K562 (cell line): ENCODE data around the gene C19orf67. TPM values are rescaled to one million over a fixed set of nuclear protein-coding genes. Genes with fewer than 3 reads are reported as not detected.
A peak's percentile ranks its signal among the peaks of the same experiment; 100 is the strongest.

Experiments used
- ATAC-seq: fragments of 200-7000 bp; cut with Tn5 transposase; 3 replicates; pipeline ENCODE4 v1.9.1; 2020; ENCODE audit warnings: moderate library complexity
- BruUV-seq: library from RNA; stranded (reverse); fragments of 400-500 nt; replicated peaks from 2 replicates; lab custom pipeline; 2021; lab: Mats Ljungman, UMichigan
- CTCF ChIA-PET: fragments of 300-600 bp; formaldehyde crosslinking; extraction: SDS; loops from one replicate; lab custom pipeline; 2021; ENCODE audit warnings: low intra/inter-chr PET ratio; lab: Yijun Ruan, JAX
- POLR2A ChIA-PET: fragments of 300-600, 350-650 bp; sonication (Branson Sonifier 250); formaldehyde crosslinking; extraction: SDS; loops from one replicate; lab custom pipeline; 2021; ENCODE audit warnings: antibody characterized with exemption, inconsistent platforms; lab: Yijun Ruan, JAX
- DNase-seq, 4 experiments: peaks; one replicate each; pipeline versions ENCODE4 v3.0.0 to v3.0.0-alpha.2; 2011 to 2018; ENCODE audit warnings: low spot score in 3 of 4, mixed read lengths in 3 of 4; ENCODE audit errors: extremely low read depth in 1 of 4
- FAIRE-seq: peaks from 2 replicates; lab custom pipeline; 2011; peaks lifted over from hg19 to GRCh38; lab: Jason Lieb, UNC
- H2AFZ ChIP-seq: 2 replicates; pipeline ENCODE4 v1.6.0; 2011; ENCODE audit warnings: low read depth, low read length, control low read depth, inconsistent platforms
- H3K27ac ChIP-seq: fragments of 200-600 bp; 3 replicates; pipeline ENCODE4 v1.8.0; 2011; ENCODE audit warnings: low read depth, mild to moderate bottlenecking, control low read depth, inconsistent platforms, low read length, moderate library complexity, mixed read lengths; ENCODE audit errors: extremely low read depth
- H3K27me3 ChIP-seq, 2 experiments: fragments of 300-600 bp in 1 of 2; 2 replicates in 1 of 2; 3 replicates in 1 of 2; pipeline versions ENCODE4 v1.6.0 to v1.8.0; 2011; ENCODE audit warnings: inconsistent platforms in 2 of 2, low read length in 2 of 2, mild to moderate bottlenecking in 1 of 2, mixed read lengths in 1 of 2, moderate library complexity in 1 of 2; ENCODE audit not compliant: control insufficient read depth in 2 of 2, insufficient read depth in 2 of 2
- H3K36me3 ChIP-seq: fragments of 300-600 bp; 3 replicates; pipeline ENCODE4 v1.8.0; 2011; ENCODE audit warnings: mild to moderate bottlenecking, low read length, inconsistent platforms; ENCODE audit not compliant: control insufficient read depth, insufficient read depth
- H3K4me1 ChIP-seq, 2 experiments: fragments of 200-600 bp in 1 of 2; replicated peaks in 1 of 2; 2 replicates in 1 of 2; 3 replicates in 1 of 2; pipeline versions ENCODE4 v1.5.1 to v1.8.0; 2011; ENCODE audit warnings: inconsistent platforms in 2 of 2, low read length in 2 of 2, mild to moderate bottlenecking in 1 of 2, mixed read lengths in 1 of 2, moderate library complexity in 1 of 2; ENCODE audit not compliant: control insufficient read depth in 2 of 2, insufficient read depth in 2 of 2
- H3K4me2 ChIP-seq: 2 replicates; pipeline ENCODE4 v1.6.1; 2011; ENCODE audit warnings: low read length, control low read depth, inconsistent platforms, mixed read lengths; ENCODE audit not compliant: insufficient read depth
- H3K4me3 ChIP-seq: fragments of 200-600 bp; sonication (generic), shearing (Covaris generic); 2 replicates; pipeline ENCODE4 v1.5.1; 2016; ENCODE audit warnings: control low read depth, inconsistent platforms
- H3K79me2 ChIP-seq: fragments of 200-600 bp; 3 replicates; pipeline ENCODE4 v1.8.0; 2011; ENCODE audit warnings: low read length, inconsistent platforms; ENCODE audit not compliant: control insufficient read depth, insufficient read depth
- H3K9ac ChIP-seq, 2 experiments: 2 replicates each; pipeline versions ENCODE4 v1.6.0 to v1.6.1; 2011; ENCODE audit warnings: low read depth in 2 of 2, low read length in 2 of 2, control low read depth in 1 of 2, inconsistent platforms in 1 of 2, mild to moderate bottlenecking in 1 of 2, mixed read lengths in 1 of 2; ENCODE audit not compliant: insufficient read depth in 1 of 2
- H3K9me1 ChIP-seq: one replicate; pipeline ENCODE4 v1.6.0; 2011; ENCODE audit warnings: inconsistent platforms, mild to moderate bottlenecking, low read length, moderate library complexity; ENCODE audit not compliant: control insufficient read depth, insufficient read depth
- H3K9me3 ChIP-seq: replicated peaks from 2 replicates; pipeline ENCODE4 v1.5.1; 2011; ENCODE audit warnings: low read depth, low read length, inconsistent platforms; ENCODE audit not compliant: control insufficient read depth, insufficient read depth
- H4K20me1 ChIP-seq: replicated peaks from 2 replicates; pipeline ENCODE4 v1.6.1; 2011; ENCODE audit warnings: low read length, inconsistent platforms, mixed read lengths; ENCODE audit not compliant: control insufficient read depth, insufficient read depth
- CHAMP1 ChIP-seq: fragments of 450-650 bp; IDR thresholded peaks from 2 replicates; pipeline ENCODE4 v1.6.1; 2016; ENCODE audit warnings: mild to moderate bottlenecking
- CTCF ChIP-seq, 3 experiments: IDR thresholded peaks in 2 of 3; conservative IDR thresholded peaks in 1 of 3; 2 replicates each; pipeline ENCODE4 v1.5.1; 2011 to 2012; ENCODE audit warnings: low read length in 3 of 3, mild to moderate bottlenecking in 3 of 3, control low read depth in 2 of 3, improper control_type of control experiment in 1 of 3, inconsistent platforms in 1 of 3, low read depth in 1 of 3, mixed read lengths in 1 of 3, moderate library complexity in 1 of 3; ENCODE audit not compliant: insufficient read depth in 2 of 3
- HEY1 ChIP-seq: fragments of 250-450 bp; sonication (Bioruptor Pico); IDR thresholded peaks from 2 replicates; pipeline ENCODE4 v1.5.0; 2020; ENCODE audit warnings: mild to moderate bottlenecking, moderate library complexity, borderline replicate concordance
- IRF9 ChIP-seq: fragments of 450-650 bp; IDR thresholded peaks from 2 replicates; pipeline ENCODE4 v1.6.1; 2016; ENCODE audit warnings: missing biosample characterization, missing genetic modification characterization
- NFIX ChIP-seq: fragments of 250-450 bp; sonication (Bioruptor Pico); IDR thresholded peaks from 2 replicates; pipeline ENCODE4 v1.4.0; 2020; ENCODE audit warnings: low read depth, mild to moderate bottlenecking, moderate library complexity
- PHTF2 ChIP-seq: fragments of 250-450 bp; sonication (Bioruptor Pico); IDR thresholded peaks from 2 replicates; pipeline ENCODE4 v1.5.0; 2021; ENCODE audit warnings: mild to moderate bottlenecking
- POLR2H ChIP-seq: IDR thresholded peaks from 2 replicates; pipeline ENCODE4 v1.6.1; 2016; ENCODE audit warnings: missing genetic modification characterization, low read depth, mild to moderate bottlenecking, control low read depth, missing compliant biosample characterization, moderate library complexity
- PRMT5 ChIP-seq: sonication (generic); formaldehyde crosslinking; IDR thresholded peaks from 2 replicates; pipeline ENCODE4 v1.5.0; 2020; ENCODE audit warnings: missing genetic modification reagents
- RBBP5 ChIP-seq: fragments of 200-600 bp; sonication (generic); IDR thresholded peaks from 2 replicates; pipeline ENCODE4 v1.6.1; 2012; ENCODE audit warnings: borderline replicate concordance, mild to moderate bottlenecking, low read length, control low read depth, inconsistent platforms; ENCODE audit not compliant: insufficient read depth, poor library complexity, severe bottlenecking
- ZNF3 ChIP-seq: fragments of 250-450 bp; sonication (Bioruptor Pico); IDR thresholded peaks from 2 replicates; pipeline ENCODE4 v1.5.0; 2021; ENCODE audit warnings: mild to moderate bottlenecking, moderate library complexity
- WGBS: fragments of 100-300 bp; shearing (Covaris generic); methylation state at CpG from one replicate; pipeline ENCODE4 v1.1.6; 2016; ENCODE audit warnings: low coverage, mixed read lengths; ENCODE audit not compliant: insufficient coverage; ENCODE audit errors: missing lambda C conversion rate; 5-methylcytosine and 5-hydroxymethylcytosine counted together
- in situ Hi-C: fragments of 300-500 bp; cut with MboI; formaldehyde crosslinking; loops from 4 replicates; pipeline ENCODE4 v1.15.0; 2018; ENCODE audit warnings: inconsistent platforms, mixed read lengths
- intact Hi-C: fragments of 100-400 bp; cut with micrococcal nuclease; formaldehyde crosslinking; loops from 2 replicates; pipeline ENCODE4 v1.14.2; 2022
- polyA plus RNA-seq, 8 experiments: library from polyadenylated mRNA; depleted of rRNA in 4 of 8; stranded (reverse) in 5 of 8; unstranded in 3 of 8; fragments of >200 nt; fragmentation: Nextera tagmentation in 2 of 8; fragmentation: Illumina TruSeq in 1 of 8; extraction: Ambion mirVana in 2 of 8; extraction: Trizol in 1 of 8; gene quantifications; 2 replicates each; pipeline versions ENCODE4 v1.2.1 to v1.2.3, GENCODE V29; 2011 to 2014; ENCODE audit warnings: inconsistent platforms in 1 of 8, missing spikeins in 1 of 8
- total RNA-seq, 7 experiments: library from RNA; depleted of rRNA in 6 of 7; stranded (reverse); fragments of >200 nt in 6 of 7; fragmentation: Illumina TruSeq in 2 of 7; extraction: Trizol in 2 of 7; gene quantifications; 2 replicates each; pipeline versions ENCODE4 v1.2.1 to v1.2.3, GENCODE V29; 2011 to 2021; ENCODE audit warnings: low replicate concordance in 1 of 7

C19orf67 gene
- total and polyA plus RNA-seq, 9 of the 15 experiments (the other 6 are each of a cell fraction or from before 2014, with no cell fraction given), result 0.29 to 1.8 (median 0.51) TPM; not detected in 3

- no peak overlapping the region for H3K4me3 ChIP-seq
- ATAC-seq (no peak), FAIRE-seq (no peak), DNase-seq (no peak)
- no peak overlapping the region for H3K4me2 ChIP-seq
- BruUV-seq, result no TSS peak
- H3K36me3 ChIP-seq, result no peaks in the 10 kb centered on the region; the same call in 2 of the 3 replicates
- ChIA-PET POLR2A (interaction anchor here (0.5 to 2.0 kb wide), 3 partner anchors 9 to 406 kb away, joined by 3 to 5 read pairs (median 3); partner anchors contain the start of genes ASF1B and DNAJB1), CTCF (no interaction called here)
- H4K20me1 ChIP-seq, result no peaks in the 10 kb centered on the region
- peak overlapping the region in 1 of 2 experiments; percentile 56; a peak in 2 of 4 replicates for H3K9ac ChIP-seq
- TF ChIP-seq PRMT5, result no peak
- no peak for TF ChIP-seq NFIX (CRISPR knock-in tag)
- no peak for TF ChIP-seq CHAMP1
- no peak for TF ChIP-seq HEY1 (CRISPR knock-in tag)
- no peak for TF ChIP-seq CTCF (IDR thresholded peaks at IDR 0.05 in 2 of 3, conservative IDR thresholded peaks at IDR 0.05 in 1 of 3; ENCODE audit: insufficient read depth in 2 of 3, low read depth in 1 of 3, low read length in 3 of 3)
- no peak for TF ChIP-seq PHTF2 (CRISPR knock-in tag)
- TF ChIP-seq RBBP5, result no peak
- TF ChIP-seq ZNF3 (CRISPR knock-in tag), result no peak
- TF ChIP-seq IRF9 (tag), result no peak
- no peak for TF ChIP-seq POLR2H
- in situ Hi-C loops (no loop called here), intact Hi-C loops (no loop called here)
- no peak overlapping the region for H3K27ac ChIP-seq
- no peak overlapping the region for H2AFZ ChIP-seq
- H3K79me2 ChIP-seq, result peaks cover 23% of the 10 kb centered on the region
- peaks cover 32 to 49% of the 10 kb centered on the region in 2 experiments; a peak in 4 of 5 replicates for H3K4me1 ChIP-seq
- no peaks in the 10 kb centered on the region for H3K27me3 ChIP-seq
- no peaks in the 10 kb centered on the region for H3K9me3 ChIP-seq
- peaks cover 4% of the 10 kb centered on the region for H3K9me1 ChIP-seq
- 74% methylated on average over 10 of the region's 12 CpGs for WGBS
These were observed 26.6 kb upstream of the C19orf67 start for GRCh38 chr19:14112051-14112808.
